Measurements from ENCODE around the gene DLX2. TPM values are rescaled to one million over a fixed set of nuclear protein-coding genes. Genes with fewer than 3 reads are reported as not detected.

The DLX2 gene
- total RNA-seq, 3 donors from 2014 or later (not counting 1 experiment from before 2014, with no cell fraction given) = 0.55 to 0.84 (median 0.78) TPM

DNA sequence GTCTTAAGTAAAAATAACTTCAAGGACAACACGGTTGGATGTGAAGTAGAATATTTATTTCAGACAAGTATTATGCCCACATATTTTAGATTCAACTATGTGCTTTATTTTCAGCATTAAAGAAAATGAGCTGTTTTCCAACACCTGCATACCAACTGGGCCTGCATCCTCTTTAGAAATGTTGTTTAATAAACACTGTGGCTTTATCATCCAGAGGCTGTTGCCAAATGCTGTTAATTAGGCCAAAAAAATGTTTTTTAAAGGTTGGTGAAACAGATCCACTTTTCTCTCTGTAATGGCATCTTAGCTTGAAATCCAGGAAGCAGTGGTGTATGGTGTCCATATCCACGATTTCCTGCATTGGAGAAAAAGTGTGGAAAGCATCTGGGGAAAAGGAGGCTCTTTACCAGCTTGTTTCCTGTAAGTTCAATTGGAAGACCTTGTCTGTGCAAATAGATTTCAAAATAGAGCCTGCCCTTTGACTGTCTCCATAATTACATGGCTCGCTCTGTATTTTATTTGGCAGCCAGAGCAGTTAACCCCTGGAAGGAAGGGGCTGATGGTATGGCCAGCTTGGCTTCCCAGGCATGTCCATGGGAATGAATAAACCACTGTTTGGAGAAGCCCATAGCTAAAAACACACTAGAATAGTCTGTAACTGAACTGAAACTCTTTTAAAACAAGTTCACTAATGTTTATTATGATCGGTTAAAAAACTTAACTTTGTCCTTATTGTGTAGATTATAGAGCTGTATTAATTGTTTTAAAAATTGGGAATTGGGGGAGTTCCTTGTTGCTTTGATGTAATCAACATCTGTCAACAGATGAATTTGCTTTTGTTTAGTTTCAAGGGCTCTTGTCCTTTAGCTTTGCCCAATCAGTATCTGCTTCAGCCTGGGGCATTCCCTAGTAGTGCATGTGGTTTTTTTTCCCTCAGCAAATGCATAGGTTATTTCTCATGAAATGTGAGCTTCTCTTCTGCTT, 50.4 kb downstream of the DLX2 start:
- Histone ChIP-seq H3K27ac (ENCODE audit: low read length) (no peak overlapping the region), H3K27me3 (ENCODE audit: control insufficient read depth, insufficient read depth, low read length) (no peaks in the 10 kb centered on the region), H3K9me3 (ENCODE audit: control insufficient read depth, insufficient read depth, low read length) (no peaks in the 10 kb centered on the region), H3K4me3 (ENCODE audit: low read length) (no peak overlapping the region), H3K36me3 (ENCODE audit: control insufficient read depth, insufficient read depth, low read length) (no peaks in the 10 kb centered on the region), H3K4me1 (ENCODE audit: control insufficient read depth, insufficient read depth, low read length) (no peaks in the 10 kb centered on the region)
- Mint-ChIP-seq H3K36me3 (no peaks in the 10 kb centered on the region), H3K9me3 (no peaks in the 10 kb centered on the region), H3K4me1 (no peaks in the 10 kb centered on the region), H3K27ac (no peak overlapping the region), H3K4me3 (no peak overlapping the region), H3K27me3 (ENCODE audit: low read depth in 2 of 2) (peaks cover 0 to 6% of the 10 kb centered on the region in 2 donors)
- 93% methylated on average over 3 of the region's 4 CpGs for WGBS (ENCODE audit: insufficient coverage)
- no peak for ATAC-seq
- TF ChIP-seq, protein P1, sequence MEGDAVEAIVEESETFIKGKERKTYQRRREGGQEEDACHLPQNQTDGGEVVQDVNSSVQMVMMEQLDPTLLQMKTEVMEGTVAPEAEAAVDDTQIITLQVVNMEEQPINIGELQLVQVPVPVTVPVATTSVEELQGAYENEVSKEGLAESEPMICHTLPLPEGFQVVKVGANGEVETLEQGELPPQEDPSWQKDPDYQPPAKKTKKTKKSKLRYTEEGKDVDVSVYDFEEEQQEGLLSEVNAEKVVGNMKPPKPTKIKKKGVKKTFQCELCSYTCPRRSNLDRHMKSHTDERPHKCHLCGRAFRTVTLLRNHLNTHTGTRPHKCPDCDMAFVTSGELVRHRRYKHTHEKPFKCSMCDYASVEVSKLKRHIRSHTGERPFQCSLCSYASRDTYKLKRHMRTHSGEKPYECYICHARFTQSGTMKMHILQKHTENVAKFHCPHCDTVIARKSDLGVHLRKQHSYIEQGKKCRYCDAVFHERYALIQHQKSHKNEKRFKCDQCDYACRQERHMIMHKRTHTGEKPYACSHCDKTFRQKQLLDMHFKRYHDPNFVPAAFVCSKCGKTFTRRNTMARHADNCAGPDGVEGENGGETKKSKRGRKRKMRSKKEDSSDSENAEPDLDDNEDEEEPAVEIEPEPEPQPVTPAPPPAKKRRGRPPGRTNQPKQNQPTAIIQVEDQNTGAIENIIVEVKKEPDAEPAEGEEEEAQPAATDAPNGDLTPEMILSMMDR (IDR thresholded peaks at IDR 0.05) = no peak
- intact Hi-C loops (cut with micrococcal nuclease) = no loop called here
- no peak for DNase-seq

DNA sequence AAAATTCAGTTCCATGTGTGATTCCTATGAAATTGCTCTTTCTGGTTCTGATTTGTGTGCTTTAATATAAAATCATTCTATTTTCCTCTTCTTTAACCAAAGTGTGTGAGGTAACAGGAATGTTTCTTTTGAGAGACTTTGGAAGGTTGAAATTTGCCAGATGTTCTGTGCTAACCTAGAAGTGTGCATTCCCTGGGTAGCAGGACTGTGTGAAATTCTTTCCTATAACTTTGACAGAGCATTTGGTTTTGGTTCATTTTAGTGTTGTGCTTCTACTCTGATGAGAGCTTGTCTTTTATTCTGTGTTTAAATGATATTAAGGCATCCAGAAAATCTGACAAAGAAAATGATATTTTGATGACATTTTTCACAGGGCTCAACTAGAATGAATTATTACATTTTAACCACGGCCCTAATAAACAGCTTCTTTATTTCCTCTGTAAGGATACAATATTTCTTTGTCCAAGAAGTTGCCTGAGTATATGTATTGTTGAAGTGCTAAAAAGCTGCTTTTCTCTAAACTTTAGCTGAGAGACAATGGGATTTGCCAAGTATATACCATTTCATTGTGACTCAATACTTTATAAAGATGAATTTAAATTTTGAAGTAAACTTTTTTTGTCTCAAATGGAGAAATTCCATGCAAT, 52.1 kb downstream of the DLX2 start:
- no peak overlapping the region for H3K4me3 Mint-ChIP-seq
- H3K4me1 Mint-ChIP-seq = no peaks in the 10 kb centered on the region
- TF ChIP-seq, protein P1 (IDR thresholded peaks at IDR 0.05) = no peak
- no CpG with 5 or more reads among the region's 1 CpG for WGBS (ENCODE audit: insufficient coverage)
- no peak for DNase-seq
- no peaks in the 10 kb centered on the region for H3K4me1 ChIP-seq (ENCODE audit: control insufficient read depth, insufficient read depth, low read length)
- no peaks in the 10 kb centered on the region for H3K9me3 ChIP-seq (ENCODE audit: control insufficient read depth, insufficient read depth, low read length)
- no peak for ATAC-seq
- no peak overlapping the region for H3K4me3 ChIP-seq (ENCODE audit: low read length)
- H3K36me3 ChIP-seq (ENCODE audit: control insufficient read depth, insufficient read depth, low read length) = no peaks in the 10 kb centered on the region
- H3K27ac Mint-ChIP-seq = no peak overlapping the region
- H3K27me3 Mint-ChIP-seq (ENCODE audit: low read depth in 2 of 2) = peaks cover 0 to 6% of the 10 kb centered on the region in 2 donors
- intact Hi-C loops (cut with micrococcal nuclease) = no loop called here
- no peaks in the 10 kb centered on the region for H3K9me3 Mint-ChIP-seq
- no peaks in the 10 kb centered on the region for H3K36me3 Mint-ChIP-seq
- no peak overlapping the region for H3K27ac ChIP-seq (ENCODE audit: low read length)
- no peaks in the 10 kb centered on the region for H3K27me3 ChIP-seq (ENCODE audit: control insufficient read depth, insufficient read depth, low read length)

DNA sequence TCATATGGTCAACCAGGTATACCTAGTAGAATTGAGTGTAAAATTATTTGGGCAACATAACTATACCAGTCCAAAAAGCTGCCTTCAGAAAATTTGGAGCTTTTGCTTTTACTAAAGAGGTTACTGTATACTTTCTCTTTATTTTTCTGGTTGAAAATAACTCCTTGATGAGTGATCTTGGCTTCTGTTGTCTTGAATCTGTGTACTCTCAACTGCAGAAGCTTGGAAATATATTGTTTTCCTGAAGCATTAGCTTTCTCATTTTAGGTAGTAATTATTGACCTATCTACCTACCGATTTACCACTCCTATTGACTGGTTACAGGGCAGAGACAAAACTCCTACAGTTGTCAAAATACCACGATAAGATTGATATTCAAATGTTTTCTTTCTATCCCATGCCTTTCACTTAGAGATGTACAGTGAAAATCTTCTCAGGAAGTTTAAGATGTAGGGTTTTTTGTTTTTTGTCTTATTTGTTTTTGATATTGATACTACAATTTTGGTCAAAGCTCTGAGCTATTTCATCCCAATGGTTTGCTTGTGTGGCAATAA, 53.1 kb downstream of the DLX2 start:
- no peaks in the 10 kb centered on the region for H3K4me1 ChIP-seq (ENCODE audit: control insufficient read depth, insufficient read depth, low read length)
- H3K36me3 Mint-ChIP-seq = no peaks in the 10 kb centered on the region

More for the DNA sequence above, 53.1 kb downstream of the DLX2 start:
- Mint-ChIP-seq H3K27me3 (ENCODE audit: low read depth in 2 of 2) (peaks cover 0 to 6% of the 10 kb centered on the region in 2 donors), H3K27ac (no peak overlapping the region), H3K9me3 (no peaks in the 10 kb centered on the region), H3K4me1 (no peaks in the 10 kb centered on the region), H3K4me3 (no peak overlapping the region)
- intact Hi-C loops (cut with micrococcal nuclease) = no loop called here
- ATAC-seq (no peak), DNase-seq (no peak)
- Histone ChIP-seq H3K4me3 (ENCODE audit: low read length) (no peak overlapping the region), H3K9me3 (ENCODE audit: control insufficient read depth, insufficient read depth, low read length) (no peaks in the 10 kb centered on the region), H3K27ac (ENCODE audit: low read length) (no peak overlapping the region), H3K36me3 (ENCODE audit: control insufficient read depth, insufficient read depth, low read length) (no peaks in the 10 kb centered on the region), H3K27me3 (ENCODE audit: control insufficient read depth, insufficient read depth, low read length) (no peaks in the 10 kb centered on the region)
- TF ChIP-seq, protein P1 (IDR thresholded peaks at IDR 0.05) = no peak
- 100% methylated on average over 1 of the region's 2 CpGs for WGBS (ENCODE audit: insufficient coverage)

Other genes starting within 250 kb of the DLX2 start
- gene SLC25A12, start 208.7 kb downstream of the DLX2 start, total RNA-seq = 10 to 100 TPM; 18.7 to 21.7 (median 19.0) TPM
- 10 to 100 TPM; 29.7 to 32.7 (median 32.2) TPM for gene HAT1, start 180.4 kb downstream of the DLX2 start, total RNA-seq
- gene METAP1D, start 102.9 kb downstream of the DLX2 start, total RNA-seq = 1 to 10 TPM; 2.8 to 3.4 (median 3.2) TPM
- gene DLX1, start 17.4 kb downstream of the DLX2 start, total RNA-seq = not detected